Keratinocyte (primary cell): ENCODE data around the gene PCID2.

Source experiments
- CTCF ChIP-seq, 3 experiments: IDR thresholded peaks in 1 of 3; conservative IDR thresholded peaks in 1 of 3; optimal IDR thresholded peaks in 1 of 3; 2 replicates in 2 of 3; 3 replicates in 1 of 3; pipeline versions ENCODE3 to v1.5.1; 2011; ENCODE audit warnings: low read length in 3 of 3, mild to moderate bottlenecking in 3 of 3, moderate library complexity in 2 of 3, control low read depth in 1 of 3, inconsistent platforms in 1 of 3; ENCODE audit not compliant: insufficient read depth in 2 of 3; ENCODE audit errors: extremely low read depth in 1 of 3
- EZH2 ChIP-seq: IDR thresholded peaks from one replicate; pipeline ENCODE4 v1.6.1; 2012; ENCODE audit warnings: inconsistent platforms, mild to moderate bottlenecking, low read length, moderate library complexity

DNA sequence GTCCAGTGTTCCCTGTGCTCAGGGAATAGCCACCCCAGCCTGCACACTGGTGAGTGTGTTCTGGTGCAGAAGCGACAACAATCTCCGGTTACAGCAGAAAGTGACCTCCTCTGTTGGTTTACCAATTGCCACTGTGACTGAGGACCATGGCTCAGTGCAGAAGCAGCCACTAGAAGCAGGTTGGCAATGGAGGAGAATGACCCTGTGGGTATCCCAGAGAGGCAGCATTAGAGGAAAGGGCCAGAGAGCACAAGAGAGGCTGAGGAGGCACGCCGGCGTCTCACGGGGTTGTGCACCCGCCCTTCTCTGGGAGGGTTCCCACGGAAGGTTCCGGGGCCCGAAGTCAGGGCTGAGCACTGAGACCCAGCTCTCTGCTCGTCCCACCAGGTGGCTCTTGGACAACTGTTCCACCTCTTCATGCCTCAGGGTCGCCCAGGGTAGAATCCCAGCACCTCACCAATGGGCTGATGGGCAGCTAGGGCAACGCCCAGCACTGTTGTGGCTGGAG lies 36.0 kb downstream of the PCID2 start:
- no peak for TF ChIP-seq CTCF (optimal IDR thresholded peaks at IDR 0.05 in 1 of 3, IDR thresholded peaks at IDR 0.05 in 1 of 3, conservative IDR thresholded peaks at IDR 0.05 in 1 of 3; ENCODE audit: extremely low read depth in 1 of 3, insufficient read depth in 2 of 3, low read length in 3 of 3)
- no peak for TF ChIP-seq EZH2
